Measurements from ENCODE around the gene MAPK4.

Gene MAPK4

DNA sequence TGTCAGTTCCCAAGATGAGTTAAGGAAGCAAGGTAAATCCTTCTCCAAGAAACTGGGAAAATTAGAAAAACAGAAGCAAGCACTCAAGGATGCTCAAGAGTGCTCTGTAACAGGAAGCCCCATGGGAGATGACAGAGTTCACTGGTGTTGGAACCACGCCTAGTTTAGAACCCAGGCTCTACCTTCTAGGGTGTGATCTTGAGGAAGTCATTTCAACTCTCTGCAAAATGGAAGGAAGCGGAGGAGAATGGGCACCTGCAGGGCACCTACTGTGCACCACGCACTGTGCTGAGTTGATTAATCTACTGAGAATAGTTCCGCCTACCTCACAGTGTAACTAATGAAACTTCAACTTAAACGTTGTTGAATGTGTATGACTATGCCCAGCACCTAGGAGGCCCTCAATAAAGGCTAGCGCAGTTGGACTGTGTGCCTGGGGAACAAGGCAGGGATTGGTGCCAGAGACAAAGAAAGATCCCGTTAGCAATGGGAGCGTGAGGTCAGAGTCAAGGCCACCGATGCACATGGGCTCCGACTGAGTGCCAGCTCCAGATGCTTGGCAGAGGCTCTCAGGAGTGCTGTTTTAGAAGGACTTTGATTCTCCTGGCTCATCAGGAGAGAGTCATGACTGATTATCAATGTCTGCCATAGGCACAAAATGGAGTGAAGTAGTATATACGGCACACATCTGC lies 93.7 kb downstream of the MAPK4 start:
- no peak for TF ChIP-seq GATA2 (IDR thresholded peaks at IDR 0.05; ENCODE audit: low read depth, low read length)
- no peak for TF ChIP-seq GATA3 (IDR thresholded peaks at IDR 0.05; ENCODE audit: low read depth, low read length)

DNA sequence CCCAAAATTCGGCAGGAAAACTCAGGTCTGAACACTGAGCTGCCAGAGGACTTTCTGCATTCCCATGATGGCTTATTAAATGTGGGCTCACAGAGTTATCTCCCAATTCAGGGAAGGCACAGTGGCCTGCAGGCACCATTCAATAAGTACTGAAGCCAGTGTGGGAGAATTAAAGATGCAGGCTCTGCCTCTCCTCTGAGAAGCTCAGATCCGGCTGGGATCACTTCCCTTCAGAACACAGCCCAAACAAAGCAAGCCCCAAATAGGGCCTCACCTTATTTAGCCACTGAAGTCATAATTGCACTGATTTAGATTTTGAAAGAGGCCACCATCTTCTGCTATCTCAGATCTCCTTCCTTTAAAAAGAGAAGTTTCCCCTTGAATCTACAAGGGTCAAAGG lies 94.3 kb downstream of the MAPK4 start:
- TF ChIP-seq GATA3 (IDR thresholded peaks at IDR 0.05; ENCODE audit: low read depth, low read length) (no peak), GATA2 (IDR thresholded peaks at IDR 0.05; ENCODE audit: low read depth, low read length) (no peak)

DNA sequence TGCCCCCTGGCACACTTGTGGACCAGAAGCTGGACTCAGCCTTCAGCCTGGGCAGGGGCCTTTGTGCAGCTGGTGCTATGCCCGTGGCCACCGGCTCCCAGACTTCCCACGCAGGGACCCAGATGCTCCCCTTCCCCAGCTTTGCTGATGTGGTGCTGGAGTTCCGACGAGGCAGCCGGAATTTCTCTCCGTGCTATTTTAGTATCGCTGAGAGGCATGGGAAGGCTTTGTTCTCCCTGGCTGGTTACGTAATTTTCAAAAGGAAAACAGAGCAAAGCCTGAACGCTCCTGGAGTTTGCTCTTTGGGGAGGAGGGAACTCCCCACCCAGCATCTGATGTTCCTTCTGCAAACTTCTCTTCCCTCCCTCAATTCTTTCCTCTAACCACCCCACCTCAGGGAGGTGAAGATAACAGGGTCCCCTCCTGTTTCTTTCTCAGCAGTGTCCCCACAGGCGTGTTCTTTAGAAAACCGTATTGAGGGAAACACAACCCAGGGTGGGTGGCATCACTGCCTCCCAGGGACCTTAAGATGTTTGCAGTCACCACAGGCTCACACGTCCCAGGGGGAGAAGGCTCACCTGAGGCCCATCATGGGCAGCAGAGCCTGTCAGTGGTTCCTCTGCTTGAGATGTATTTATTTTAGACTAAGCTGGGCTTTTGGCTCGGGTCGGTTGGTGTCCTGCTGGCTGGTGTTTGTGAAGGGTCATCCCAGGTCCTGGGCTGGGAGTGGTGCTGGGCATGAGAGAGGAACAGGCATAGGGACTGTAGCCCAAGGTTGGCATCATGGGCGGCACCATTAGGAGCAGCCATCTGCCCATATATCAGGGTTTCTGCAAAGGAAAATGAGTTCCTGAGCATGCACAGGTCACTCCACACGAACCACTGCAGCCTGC lies 95.0 kb downstream of the MAPK4 start:
- TF ChIP-seq GATA3 (IDR thresholded peaks at IDR 0.05; ENCODE audit: low read depth, low read length) (no peak), GATA2 (IDR thresholded peaks at IDR 0.05; ENCODE audit: low read depth, low read length) (no peak)

DNA sequence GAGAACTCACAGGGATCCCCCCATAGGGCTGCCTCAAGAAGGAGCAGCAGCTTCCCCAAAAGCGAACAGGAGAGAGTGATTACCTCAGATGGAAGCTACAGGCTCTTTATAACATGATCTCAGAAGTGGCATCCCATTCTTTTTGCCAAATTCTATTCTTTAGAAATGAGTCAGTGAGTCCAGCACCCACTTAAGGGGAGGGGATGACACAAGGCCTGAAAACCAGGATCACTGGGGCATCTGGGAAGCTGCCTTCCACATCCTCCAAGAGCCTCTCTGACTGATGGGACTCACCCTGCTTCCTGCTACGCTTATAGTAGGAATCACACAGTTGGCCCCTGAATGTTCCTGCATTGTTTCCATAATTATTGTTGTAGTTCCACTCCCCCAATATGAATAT lies 96.5 kb downstream of the MAPK4 start:
- TF ChIP-seq GATA2 (IDR thresholded peaks at IDR 0.05; ENCODE audit: low read depth, low read length) (no peak), GATA3 (IDR thresholded peaks at IDR 0.05; ENCODE audit: low read depth, low read length) (no peak)

DNA sequence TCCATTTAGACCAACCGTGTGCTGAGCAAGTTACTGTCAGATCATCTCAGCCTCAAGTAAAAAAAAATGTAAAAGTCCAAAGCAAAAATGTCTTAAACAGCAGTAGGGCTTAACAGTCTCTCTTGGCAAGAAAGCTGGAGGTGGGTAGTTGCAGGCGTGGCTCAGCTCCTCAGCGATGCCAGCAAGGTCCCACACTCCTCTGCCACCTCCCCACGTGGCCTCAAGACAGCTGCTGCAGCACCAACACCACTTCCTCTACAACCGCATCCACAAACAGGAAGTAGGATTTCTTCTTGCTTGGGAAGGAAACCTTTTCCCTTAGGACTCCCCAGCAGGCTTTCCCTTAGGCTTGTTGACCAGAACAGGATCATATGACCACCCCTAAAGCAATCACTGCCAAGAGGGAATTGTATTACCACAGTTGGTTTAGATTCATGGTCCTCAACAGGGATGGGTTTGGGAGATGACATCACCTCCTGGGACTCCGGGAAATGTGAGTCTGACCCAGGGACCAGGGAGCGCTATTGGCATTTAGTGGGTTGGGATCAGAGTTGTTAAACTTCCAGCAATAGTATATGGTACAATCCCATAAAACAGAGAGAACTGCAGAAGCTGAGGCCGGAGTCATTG lies 97.1 kb downstream of the MAPK4 start:
- TF ChIP-seq GATA2 (IDR thresholded peaks at IDR 0.05; ENCODE audit: low read depth, low read length) (no peak), GATA3 (IDR thresholded peaks at IDR 0.05; ENCODE audit: low read depth, low read length) (no peak)

DNA sequence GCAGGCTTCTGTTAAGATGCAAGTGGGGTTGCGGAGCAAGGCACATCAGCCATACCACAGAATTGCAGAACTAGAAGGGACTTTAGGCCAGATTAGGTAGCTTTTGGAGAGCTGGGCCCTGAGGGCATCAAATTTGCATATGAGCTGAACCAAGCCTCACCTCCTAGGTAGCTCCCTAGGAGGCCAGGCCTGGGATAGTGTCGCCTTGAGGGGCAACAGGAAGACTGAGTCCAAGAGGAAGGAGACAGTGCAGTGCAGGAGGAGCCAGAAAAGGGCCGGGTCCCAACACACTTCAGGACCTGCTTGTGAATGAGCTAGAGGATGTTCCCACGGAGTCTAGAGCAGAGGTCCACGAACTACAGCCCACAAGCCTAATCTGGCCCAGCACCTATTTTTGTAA lies 98.7 kb downstream of the MAPK4 start:
- TF ChIP-seq GATA2 (IDR thresholded peaks at IDR 0.05; ENCODE audit: low read depth, low read length) (no peak), GATA3 (IDR thresholded peaks at IDR 0.05; ENCODE audit: low read depth, low read length) (no peak)

DNA sequence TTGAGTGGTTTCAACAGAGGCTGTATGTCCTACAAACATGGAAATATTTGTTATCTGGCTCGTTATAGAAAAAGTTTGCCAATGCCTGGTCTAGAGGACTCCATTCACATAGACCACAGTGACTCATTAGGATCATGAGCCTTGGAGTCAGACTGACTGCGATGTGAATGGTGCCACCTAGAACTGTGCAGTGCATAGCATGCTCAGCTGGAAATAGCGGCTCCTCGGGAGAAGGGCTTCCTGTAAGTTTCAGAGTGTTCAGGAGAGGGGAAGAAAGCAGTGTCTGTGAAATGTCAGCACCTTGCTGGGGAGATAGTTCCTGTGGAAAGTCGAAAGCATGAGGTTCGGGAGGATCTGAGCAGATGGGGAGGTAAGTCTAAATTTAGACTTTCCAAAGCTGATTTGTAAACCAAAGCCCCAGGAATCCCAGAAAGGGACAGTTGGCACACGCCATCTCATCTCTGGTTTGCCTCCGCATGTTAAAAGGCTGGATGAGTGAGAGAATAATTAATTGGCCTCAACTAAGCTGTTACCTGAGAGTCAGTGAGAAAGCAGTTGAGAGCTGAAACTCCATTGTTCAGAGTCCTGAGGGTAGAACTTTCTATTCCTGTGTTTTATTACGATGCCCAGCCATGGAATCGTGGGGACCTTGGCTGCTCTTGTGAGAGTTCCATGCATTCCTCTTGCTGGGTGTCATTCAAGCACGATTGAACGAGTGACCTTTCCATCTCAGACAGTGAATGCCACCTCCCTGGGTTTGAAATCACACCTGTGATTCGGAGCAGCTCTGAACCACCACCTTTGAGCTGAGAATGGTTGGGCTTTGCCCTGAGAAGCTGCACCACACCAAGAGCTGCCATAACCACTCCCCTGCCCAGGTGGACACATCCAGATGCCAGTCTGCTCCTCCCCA lies 99.5 kb downstream of the MAPK4 start:
- no peak for TF ChIP-seq GATA2 (IDR thresholded peaks at IDR 0.05; ENCODE audit: low read depth, low read length)
- no peak for TF ChIP-seq GATA3 (IDR thresholded peaks at IDR 0.05; ENCODE audit: low read depth, low read length)

DNA sequence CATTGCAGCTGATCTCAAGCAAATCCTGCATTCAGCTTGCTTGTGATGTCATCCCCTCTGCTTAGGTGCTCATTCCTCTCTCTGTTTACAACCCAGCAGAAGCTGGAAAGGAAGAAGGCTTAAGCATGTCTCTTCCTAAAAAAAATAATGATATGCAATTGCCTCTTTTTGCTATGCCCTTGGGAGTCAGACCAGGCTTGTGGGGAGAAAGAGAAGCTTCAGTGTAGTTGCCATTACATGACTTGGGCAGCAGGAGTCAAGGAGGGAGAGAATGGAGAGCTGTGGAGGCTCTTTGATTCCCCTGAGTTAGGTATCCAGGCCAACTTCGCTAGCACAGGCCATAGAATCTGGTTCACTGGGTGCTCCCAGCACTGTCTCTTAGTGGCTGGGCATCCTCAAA lies 101.1 kb downstream of the MAPK4 start:
- TF ChIP-seq GATA2 (IDR thresholded peaks at IDR 0.05; ENCODE audit: low read depth, low read length), result no peak
- TF ChIP-seq GATA3 (IDR thresholded peaks at IDR 0.05; ENCODE audit: low read depth, low read length), result no peak

DNA sequence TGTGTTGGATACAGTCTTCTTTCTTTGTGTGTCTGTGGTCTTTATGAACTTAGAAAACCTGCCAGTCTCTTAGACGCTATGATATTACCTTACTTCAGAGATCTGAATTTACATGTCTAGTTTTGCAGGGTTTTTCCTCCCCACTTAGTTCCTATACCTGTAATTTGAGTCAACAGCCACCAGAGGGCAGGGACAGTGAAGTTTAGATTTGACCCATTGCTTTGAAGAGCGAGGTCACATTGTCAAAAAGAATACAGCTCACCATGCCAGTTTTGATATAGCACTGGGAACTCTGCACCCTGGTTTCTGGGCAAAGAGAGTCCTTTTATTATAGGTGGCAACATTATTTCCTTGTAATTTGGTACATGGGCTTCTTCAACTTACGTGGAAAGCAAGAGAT lies 102.3 kb downstream of the MAPK4 start:
- TF ChIP-seq GATA3 (IDR thresholded peaks at IDR 0.05; ENCODE audit: low read depth, low read length), result no peak
- TF ChIP-seq GATA2 (IDR thresholded peaks at IDR 0.05; ENCODE audit: low read depth, low read length), result no peak

DNA sequence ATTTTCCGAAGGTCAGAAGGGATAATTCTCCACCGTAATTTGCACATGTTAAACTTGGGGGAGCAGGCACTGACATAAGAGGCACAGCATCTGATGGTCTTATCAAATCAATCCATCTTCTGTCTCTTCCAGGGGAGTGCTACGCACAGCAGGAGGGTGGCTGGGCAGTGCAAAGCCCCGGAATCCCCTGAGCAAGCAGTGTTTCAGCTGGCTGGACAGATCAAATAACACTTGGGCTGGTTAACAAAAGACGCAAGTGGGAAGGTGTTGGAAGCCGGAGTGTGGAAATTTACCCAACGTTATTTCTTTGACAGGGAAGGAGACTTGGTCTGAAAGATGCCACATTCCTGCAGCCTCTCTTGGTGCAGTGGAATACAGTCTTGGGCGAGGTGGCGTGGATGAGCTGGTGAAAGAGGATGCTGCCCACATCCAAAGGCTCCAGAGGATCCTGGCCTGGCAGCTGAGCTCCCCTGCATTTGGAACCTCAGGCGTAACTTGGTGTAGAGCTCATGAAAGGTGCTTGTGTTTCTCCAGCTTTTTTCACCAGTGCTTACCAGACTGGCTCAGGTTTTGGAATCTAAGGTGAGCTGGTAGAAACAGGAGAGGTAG lies 103.0 kb downstream of the MAPK4 start:
- TF ChIP-seq GATA2 (IDR thresholded peaks at IDR 0.05; ENCODE audit: low read depth, low read length) (0 out of 2 replicates have a peak, but pooled peaks have one; percentile 50), GATA3 (IDR thresholded peaks at IDR 0.05; ENCODE audit: low read depth, low read length) (no peak)

DNA sequence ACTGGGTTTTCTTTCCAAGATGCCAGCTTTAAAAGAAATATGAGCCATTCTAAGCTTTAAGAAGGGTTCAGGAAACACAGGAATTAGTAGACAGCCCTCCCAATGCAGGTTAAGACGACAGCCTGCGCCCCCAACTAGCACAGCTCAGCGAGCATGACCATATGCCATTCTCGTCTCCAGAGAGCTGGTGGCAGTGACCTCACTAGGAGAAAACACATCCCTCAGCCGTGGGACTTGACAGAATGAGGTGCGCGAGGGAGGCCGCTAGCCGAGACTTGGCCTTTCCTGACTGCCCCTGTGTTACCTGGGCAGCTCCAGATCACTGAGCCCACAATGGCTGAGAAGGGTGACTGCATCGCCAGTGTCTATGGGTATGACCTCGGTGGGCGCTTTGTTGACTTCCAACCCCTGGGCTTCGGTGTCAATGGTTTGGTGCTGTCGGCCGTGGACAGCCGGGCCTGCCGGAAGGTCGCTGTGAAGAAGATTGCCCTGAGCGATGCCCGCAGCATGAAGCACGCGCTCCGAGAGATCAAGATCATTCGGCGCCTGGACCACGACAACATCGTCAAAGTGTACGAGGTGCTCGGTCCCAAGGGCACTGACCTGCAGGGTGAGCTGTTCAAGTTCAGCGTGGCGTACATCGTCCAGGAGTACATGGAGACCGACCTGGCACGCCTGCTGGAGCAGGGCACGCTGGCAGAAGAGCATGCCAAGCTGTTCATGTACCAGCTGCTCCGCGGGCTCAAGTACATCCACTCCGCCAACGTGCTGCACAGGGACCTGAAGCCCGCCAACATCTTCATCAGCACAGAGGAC lies 103.9 kb downstream of the MAPK4 start:
- no peak for TF ChIP-seq GATA3 (IDR thresholded peaks at IDR 0.05; ENCODE audit: low read depth, low read length)
- no peak for TF ChIP-seq GATA2 (IDR thresholded peaks at IDR 0.05; ENCODE audit: low read depth, low read length)

DNA sequence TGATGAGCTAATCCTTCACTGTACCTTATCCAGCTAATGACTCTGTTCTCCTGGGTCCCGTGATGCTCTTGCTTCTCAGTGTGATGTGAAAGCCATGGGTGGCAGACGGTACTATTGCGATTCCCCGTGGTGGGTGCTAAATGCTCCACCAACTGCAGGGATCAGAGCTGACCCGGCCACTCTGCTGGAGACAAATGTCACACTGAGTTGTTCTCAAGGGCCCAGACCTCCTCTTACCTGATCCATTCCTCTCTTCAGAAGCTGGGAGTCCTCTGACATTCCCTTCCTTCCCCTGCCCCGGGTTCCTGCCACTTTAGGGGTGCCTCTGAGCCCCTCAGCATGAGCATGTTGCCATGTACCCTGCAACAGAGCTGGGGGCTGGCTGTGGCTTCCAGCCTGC lies 105.1 kb downstream of the MAPK4 start:
- no peak for TF ChIP-seq GATA2 (IDR thresholded peaks at IDR 0.05; ENCODE audit: low read depth, low read length)
- TF ChIP-seq GATA3 (IDR thresholded peaks at IDR 0.05; ENCODE audit: low read depth, low read length), result no peak

All from SH-SY5Y (cell line).